Panc1 (cell line): ENCODE results near the gene UIMC1.

ENCODE experiments used
- POLR2AphosphoS5 ChIP-seq: IDR thresholded peaks from 2 replicates; pipeline ENCODE4 v1.6.1; 2012; ENCODE audit warnings: mild to moderate bottlenecking, low read depth, low read length, moderate library complexity
- TF ChIP-seq, protein P1 (sequence below): fragments of 450-650 bp; IDR thresholded peaks from 2 replicates; pipeline ENCODE4 v1.5.1; 2017; ENCODE audit warnings: mild to moderate bottlenecking

DNA sequence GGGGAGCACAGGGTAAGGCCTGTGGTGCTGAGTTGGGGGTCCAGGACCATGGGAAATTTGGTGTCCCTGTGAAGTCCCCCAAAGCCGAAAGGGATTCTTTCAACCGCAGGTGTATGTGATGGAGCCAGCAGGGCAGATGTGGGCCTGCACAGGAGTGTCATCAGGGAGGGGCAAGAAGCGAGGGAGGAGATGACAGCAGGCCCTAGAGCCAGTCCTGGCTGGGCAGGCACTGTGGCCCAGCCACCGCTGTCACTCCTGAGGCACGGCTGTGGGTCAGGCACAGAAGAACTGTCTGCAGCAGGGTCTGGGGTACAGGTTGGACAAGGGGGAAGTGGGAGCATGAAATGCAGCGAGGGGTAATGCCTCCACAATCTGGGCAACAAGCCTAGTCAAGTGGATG, 112.3 kb downstream of the UIMC1 start:
- TF ChIP-seq POLR2AphosphoS5, result no peak
- TF ChIP-seq, protein P1, sequence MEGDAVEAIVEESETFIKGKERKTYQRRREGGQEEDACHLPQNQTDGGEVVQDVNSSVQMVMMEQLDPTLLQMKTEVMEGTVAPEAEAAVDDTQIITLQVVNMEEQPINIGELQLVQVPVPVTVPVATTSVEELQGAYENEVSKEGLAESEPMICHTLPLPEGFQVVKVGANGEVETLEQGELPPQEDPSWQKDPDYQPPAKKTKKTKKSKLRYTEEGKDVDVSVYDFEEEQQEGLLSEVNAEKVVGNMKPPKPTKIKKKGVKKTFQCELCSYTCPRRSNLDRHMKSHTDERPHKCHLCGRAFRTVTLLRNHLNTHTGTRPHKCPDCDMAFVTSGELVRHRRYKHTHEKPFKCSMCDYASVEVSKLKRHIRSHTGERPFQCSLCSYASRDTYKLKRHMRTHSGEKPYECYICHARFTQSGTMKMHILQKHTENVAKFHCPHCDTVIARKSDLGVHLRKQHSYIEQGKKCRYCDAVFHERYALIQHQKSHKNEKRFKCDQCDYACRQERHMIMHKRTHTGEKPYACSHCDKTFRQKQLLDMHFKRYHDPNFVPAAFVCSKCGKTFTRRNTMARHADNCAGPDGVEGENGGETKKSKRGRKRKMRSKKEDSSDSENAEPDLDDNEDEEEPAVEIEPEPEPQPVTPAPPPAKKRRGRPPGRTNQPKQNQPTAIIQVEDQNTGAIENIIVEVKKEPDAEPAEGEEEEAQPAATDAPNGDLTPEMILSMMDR, result no peak
